Suppressor macrophage treated with lipopolysaccharide for 1 hour (primary cell): ENCODE results near the gene ZNF2.

Source experiments
- DNase-seq, 3 donors: peaks; one replicate each; pipeline ENCODE4 v3.0.0-alpha.2; 2020 to 2022

Gene ZNF2

DNA sequence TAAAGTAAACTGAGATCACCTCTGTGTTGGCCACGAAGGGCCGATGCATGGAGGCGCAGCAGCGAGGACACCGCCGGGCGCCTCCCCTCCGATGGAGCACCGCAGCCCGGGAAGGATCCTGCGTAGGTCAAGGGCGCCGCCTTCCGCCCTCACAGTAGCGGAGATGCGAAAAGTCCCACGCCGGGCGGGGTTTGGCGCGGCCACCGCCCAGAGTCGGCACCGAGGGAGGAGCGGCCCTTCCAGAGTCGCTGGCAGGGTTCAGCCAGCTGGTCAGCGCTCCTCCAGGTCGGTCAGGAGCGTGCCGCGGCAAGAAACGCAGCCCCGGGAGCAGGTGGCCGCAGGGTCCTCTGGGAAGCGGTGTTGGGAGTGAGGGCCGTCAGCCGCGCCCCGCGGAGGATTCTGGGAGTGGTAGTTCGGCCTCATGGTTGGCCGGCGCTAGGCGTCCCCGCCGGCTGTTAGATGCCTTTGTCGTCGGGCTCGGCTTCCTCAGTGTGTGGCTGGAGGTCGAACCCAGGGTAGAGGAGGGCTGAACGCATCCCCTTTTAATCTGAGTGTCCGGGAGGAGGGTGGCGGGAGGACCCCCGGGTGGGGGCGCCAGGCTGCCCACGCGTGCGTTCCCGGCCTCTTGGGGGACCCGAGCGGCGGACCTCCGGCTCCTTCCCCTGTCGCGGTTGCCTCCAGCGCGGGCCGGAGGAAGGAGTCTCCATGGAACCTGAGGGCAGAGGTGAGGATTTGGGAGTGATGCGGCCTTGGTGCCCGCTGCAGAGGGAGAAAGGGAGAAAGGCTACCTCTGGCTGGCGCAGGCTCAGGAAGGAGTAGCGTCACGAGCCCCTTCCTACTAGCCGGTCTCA is 41.7 kb downstream of the ZNF2 start, which contains the start of gene ZNF892:
TSS of gene ZNF892 (plus strand) at position 411 of the 851 bp plus-strand sequence. CDS start at position 706, 295 bp downstream.
- DNase-seq = peak; percentile 81 to 91 (median 85)

DNA sequence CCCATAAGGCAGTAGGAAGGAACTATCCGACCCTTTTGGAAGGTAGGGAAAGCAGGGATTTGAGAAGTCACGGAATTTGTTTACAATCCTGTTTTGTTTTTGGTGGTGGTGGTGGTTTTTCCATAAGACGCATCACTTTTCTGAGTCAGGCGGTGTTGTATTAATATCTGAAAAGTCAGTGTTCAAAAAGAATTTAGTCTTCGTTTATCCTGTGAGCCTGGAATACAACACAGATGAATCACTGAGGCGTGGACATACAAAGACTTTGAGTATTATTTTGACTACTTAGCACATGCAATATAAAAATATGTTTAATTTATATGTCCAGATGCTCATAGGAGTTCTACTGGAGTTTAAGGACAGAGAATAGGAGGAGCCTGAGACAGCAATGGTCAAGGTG is 42.5 kb downstream of the ZNF2 start:
- no peak for DNase-seq

DNA sequence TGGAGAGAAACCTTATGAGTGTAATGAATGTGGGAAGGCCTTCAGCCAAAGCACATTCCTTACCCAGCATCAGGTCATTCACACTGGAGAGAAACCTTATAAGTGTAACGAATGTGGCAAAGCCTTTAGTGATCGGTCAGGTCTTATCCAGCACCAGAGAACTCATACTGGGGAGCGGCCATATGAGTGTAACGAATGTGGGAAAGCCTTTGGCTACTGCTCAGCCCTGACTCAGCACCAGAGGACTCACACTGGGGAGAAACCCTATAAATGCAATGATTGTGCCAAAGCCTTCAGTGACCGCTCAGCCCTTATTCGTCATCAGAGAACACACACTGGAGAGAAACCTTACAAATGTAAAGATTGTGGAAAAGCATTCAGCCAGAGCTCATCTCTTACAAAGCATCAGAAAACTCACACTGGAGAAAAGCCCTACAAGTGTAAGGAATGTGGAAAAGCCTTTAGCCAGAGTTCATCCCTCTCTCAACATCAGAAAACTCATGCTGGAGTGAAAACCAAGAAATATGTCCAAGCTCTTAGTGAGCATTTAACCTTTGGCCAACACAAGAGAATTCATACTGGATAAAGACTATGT is 49.5 kb downstream of the ZNF2 start:
- DNase-seq = no peak

DNA sequence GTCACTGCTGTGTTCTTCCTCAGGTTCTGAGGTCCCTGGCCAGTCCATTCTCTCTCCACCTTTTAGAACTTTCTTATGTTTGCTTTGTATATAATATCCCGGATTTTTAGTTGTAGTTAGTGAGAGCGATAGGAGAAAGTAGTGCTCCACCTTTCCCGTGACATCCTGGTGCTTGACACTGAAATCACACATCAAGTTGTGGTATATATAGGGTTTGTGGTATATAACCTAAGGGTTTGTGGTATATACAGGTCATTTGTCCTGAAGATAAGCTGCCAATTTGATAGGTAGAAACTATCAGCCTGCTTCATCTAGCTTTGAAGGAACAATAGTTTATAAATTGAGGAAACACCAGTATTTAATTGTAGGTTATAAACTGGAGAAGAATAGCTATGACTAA is 54.8 kb downstream of the ZNF2 start:
- no peak for DNase-seq

DNA sequence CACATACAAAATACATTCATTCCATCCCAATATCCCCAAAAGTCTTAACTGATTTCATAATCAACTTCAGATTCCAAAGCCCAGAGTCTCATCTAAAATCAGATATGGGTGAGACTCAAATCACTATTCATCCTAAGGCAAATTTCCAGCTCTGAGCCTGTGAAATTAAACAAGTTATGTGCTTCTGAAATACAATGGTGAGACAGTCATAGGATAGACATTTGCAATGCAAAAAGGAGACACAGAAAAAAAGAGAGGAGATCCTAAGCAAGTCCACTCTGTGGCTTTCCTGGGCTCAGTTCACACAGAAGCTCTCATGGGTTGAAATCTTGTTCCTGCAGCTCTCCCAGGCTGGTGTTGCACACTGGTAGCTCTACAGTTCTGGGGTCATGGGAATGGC is 60.0 kb downstream of the ZNF2 start:
- no peak for DNase-seq

DNA sequence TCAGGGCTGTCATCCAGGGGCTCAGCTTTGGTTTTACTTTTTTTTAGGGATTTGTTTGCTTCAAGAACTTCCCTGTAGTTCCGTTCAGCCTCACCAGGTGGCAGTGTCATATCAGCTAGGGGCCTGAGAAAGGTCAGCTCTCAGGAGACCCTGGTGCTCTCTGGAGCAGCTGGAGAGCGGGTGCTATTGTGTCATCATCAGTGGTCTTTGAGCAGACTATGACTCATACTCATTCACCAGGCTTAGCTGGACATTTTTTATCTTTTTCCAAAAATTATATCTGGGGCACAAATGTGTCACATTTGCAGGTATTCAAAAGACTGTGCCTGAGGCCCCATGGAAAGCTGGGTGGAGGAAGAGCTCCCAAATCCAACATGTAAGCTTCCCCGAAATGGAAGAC is 66.1 kb downstream of the ZNF2 start:
- peak; percentile 74 to 82 (median 79) for DNase-seq

DNA sequence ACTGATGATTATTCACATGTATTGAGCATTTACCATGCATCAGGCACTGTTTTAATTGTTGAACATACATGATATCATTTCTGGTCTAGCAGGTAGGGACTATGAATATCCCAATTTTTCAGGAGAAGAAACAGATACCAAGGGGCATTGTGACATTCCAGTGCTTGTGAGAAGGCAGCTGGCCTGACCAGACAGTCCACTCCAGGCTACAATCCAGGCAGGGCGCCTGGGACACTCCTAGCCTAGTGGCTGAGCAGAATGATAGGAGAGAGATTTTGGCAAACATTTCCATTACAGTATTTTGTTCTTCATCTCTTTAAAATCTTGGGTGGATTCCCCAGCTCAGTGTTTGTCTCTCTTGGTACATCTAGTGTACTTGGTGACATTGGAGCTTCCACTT is 66.6 kb downstream of the ZNF2 start:
- no peak for DNase-seq
